Lower leg skin (tissue), 3 donors: Measurements from ENCODE around the gene DRAP1.

ENCODE experiments used
- POLR2A ChIP-seq, 2 donors: fragments of 450-650 bp; IDR thresholded peaks; one replicate each; pipeline ENCODE4 v1.6.1; 2016 to 2017; ENCODE audit warnings: antibody characterized with exemption in 2 of 2, mild to moderate bottlenecking in 1 of 2, moderate library complexity in 1 of 2
- TF ChIP-seq, protein P1 (sequence below), 3 donors: fragments of 450-650 bp; IDR thresholded peaks; one replicate each; pipeline ENCODE4 v1.5.1; 2016; ENCODE audit warnings: antibody characterized with exemption in 3 of 3, mild to moderate bottlenecking in 3 of 3, moderate library complexity in 2 of 3

- TF ChIP-seq, protein P1, sequence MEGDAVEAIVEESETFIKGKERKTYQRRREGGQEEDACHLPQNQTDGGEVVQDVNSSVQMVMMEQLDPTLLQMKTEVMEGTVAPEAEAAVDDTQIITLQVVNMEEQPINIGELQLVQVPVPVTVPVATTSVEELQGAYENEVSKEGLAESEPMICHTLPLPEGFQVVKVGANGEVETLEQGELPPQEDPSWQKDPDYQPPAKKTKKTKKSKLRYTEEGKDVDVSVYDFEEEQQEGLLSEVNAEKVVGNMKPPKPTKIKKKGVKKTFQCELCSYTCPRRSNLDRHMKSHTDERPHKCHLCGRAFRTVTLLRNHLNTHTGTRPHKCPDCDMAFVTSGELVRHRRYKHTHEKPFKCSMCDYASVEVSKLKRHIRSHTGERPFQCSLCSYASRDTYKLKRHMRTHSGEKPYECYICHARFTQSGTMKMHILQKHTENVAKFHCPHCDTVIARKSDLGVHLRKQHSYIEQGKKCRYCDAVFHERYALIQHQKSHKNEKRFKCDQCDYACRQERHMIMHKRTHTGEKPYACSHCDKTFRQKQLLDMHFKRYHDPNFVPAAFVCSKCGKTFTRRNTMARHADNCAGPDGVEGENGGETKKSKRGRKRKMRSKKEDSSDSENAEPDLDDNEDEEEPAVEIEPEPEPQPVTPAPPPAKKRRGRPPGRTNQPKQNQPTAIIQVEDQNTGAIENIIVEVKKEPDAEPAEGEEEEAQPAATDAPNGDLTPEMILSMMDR (IDR thresholded peaks at IDR 0.05), result no peak
- TF ChIP-seq POLR2A (IDR thresholded peaks at IDR 0.05), result no peak
These were observed 546 bp downstream of the DRAP1 start for GRCh38 chr11:65919573-65920371.
